GM18502 (cell line): ENCODE measurements around the gene PRODH.
"Not testable (repeated sequence)": the region's sequence is repeated elsewhere in the genome, so short reads cannot be mapped to it uniquely, and the experiment has no call there.

ENCODE experiments used
- ATAC-seq: cut with Tn5 transposase; IDR thresholded peaks from one replicate; pipeline ENCODE4 v1.9.1; 2021; ENCODE audit warnings: mild to moderate bottlenecking; ENCODE audit not compliant: unreplicated experiment, poor library complexity

PRODH gene

DNA sequence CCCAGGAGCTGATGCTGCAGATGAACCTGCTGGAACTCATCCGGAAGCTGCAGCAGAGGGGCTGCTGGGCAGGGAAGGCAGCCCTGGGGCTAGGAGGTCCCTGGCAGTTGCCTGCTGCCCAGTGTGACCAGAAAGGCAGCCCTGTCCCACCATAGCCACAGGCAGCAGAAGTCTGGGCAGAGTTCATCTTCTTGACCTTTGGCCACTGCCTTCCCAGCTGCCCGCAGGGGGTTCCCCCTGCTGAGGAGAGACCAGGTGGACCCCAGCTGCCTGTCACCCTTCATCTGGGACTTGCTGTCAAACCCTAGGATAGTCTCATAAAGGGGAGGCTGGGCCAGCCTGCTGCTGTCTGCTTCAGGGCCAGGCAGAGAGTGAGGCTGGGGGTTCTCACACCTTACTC is 24.6 kb downstream of the PRODH start:
- ATAC-seq: not testable (repeated sequence)

DNA sequence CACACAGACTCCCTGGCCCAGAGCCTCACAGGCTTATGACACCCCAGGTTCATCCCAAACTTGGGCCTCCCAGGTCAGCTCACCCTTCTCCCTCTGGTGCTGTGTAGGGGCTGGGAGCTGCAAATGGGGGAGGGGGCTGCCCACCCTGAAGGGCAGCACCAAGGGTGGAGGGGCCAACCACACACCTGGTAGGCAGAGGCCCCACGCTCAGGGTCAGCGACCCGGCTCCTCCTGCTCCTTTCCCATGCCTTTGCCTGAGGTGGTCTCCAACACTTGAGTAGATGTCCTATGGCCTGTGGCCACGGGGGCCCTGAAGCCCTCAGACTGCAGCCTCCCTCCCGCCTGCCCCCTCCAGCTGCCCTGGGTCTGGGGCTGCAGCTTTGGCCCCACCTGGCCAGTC is 26.5 kb downstream of the PRODH start:
- ATAC-seq: no peak

DNA sequence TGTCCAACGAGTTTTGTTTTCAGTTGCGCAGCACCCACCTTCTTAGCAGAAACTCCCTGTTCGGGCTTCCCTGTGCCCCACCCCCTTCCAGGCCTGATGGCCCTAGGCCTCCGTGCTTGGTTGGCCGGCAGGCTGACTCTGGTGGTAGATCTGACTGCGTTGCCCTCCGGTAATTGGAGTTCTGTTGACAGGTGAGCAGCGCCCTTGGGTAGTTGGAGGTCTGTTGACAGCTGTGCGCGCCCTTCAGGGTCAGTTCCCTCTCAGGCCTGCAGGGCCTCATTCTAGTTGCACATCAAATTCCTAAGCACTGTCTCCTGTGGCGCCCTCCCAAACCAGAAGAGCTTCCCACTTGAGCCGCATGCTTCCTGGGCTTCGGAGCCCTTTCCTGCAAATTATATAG is 29.2 kb downstream of the PRODH start:
- ATAC-seq: no peak

DNA sequence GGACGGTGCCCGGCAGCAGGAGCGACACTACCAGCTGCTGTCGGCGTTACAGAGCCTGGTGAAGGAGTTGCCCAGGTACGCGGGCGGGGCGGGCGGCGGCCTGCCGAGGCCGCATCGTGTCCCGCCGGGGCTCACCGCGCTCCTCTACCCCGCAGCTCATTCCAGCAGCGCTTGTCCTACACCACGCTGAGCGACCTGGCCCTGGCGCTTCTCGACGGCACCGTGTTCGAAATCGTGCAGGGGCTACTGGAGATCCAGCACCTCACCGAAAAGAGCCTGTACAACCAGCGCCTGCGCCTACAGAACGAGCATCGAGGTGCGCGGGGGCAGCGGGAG is 29.7 kb downstream of the PRODH start:
- peak; percentile 22 for ATAC-seq

DNA sequence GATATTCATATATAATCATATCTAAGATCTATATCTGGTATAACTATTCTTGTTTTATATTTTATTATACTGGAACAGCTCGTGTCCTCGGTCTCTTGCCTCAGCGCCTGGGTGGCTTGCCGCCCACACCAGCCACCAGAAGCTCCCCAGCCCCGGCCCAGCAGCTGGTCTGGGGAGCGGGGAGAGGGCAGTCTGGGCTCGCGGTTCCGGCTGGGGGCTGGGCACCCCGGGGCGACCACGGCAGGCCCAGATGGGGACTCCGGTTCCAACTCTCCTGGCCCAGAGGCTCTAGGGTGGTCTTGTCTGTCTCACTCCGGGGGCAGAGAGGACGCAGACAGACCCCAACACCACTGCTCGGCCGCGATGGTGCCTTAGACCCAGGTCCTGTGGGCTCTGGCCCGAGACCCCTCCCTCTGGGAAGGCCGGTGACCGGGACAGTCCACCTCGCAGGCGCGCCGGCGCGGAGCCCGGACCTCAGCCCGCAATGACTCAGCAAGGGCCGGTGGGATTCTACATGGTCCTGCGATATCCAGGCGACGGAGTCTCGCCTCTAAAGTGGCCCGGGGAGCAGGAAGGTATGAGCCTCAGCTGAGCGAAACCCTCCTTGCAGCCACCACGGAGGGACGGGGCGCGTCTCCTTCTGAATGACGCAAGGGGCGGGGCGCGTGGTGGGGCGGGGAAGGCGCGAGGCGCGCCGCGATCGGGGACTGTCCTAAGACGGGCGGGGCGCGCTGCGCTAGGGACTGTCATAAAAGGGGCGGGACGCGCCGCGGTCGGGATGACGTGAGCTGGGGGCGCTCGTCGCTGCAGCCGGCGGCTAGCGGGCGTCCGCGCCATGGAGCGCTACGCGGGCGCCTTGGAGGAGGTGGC is 30.3 kb downstream of the PRODH start, which contains the start of gene DGCR6:
Gene DGCR6 (plus strand): TSS at position 781 of the 870 bp plus-strand sequence. CDS start 55 bp downstream, at position 836.
- ATAC-seq: peak; percentile 95

DNA sequence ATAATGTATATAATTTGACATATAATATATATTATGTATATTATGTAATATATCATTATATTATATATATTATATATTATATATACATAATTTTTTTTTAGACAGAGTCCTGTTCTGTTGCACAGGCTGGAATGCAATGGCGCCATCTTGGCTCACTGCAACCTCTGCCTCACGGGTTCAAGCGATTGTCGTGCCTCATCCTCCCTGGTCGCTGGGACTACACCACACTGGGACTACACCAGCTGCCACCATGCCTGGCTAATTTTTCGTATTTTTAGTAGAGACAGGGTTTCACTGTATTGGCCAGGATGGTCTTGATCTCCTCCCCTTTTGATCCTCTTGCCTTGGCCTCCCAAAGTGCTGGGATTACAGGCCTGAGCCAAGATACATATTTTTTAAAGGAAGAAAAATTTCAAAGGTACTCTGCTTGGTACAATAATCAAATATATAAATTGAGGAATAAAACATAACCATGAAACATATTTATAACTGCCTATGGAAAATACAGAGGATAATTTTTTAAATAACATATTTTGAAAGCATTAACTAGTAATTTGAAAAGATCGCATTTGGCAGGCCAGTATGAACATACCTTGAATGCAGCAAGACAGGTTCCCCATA is 39.9 kb downstream of the PRODH start:
- ATAC-seq: not testable (repeated sequence)

DNA sequence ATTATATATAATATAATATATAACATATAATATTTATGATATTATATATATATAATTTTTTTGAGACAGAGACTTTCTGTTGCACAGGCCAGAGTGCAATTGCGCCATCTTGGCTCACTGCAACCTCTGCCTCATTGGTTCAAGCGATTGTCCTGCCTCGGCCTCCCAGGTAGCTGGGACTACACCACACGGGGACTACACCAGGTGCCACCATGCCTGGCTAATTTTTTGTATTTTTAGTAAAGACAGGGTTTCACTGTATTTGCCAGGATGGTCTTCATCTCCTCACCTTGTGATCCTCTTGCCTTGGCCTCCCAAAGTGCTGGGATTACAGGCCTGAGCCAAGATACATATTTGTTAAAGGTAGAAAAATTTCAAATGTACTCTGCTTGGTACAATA is 42.3 kb downstream of the PRODH start:
- not testable (repeated sequence) for ATAC-seq

DNA sequence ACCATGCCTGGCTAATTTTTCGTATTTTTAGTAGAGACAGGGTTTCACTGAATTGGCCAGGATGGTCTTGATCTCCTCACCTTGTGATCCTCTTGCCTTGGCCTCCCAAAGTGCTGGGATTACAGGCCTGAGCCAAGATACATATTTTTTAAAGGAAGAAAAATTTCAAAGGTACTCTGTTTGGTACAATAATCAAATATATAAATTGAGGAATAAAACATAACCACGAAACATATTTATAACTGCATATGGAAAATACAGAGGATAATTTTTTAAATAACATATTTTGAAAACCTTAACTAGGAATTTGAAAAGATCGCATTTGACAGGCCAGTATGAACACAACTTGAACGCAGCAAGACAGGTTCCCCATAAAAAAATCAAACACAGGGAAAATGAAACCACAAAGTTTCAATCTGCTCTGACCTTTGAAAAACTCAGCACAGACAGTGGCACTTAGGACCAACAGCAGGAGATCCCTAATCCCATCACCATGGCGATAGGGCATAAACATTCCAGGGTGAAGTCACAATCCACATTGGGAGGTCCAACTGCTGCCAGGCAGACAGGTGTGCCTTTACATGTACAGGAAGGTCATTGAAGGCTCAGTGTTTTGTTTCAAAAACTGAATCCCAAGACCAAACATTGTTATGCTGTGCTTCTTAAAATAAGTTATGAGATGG is 45.4 kb downstream of the PRODH start:
- ATAC-seq: not testable (repeated sequence)

DNA sequence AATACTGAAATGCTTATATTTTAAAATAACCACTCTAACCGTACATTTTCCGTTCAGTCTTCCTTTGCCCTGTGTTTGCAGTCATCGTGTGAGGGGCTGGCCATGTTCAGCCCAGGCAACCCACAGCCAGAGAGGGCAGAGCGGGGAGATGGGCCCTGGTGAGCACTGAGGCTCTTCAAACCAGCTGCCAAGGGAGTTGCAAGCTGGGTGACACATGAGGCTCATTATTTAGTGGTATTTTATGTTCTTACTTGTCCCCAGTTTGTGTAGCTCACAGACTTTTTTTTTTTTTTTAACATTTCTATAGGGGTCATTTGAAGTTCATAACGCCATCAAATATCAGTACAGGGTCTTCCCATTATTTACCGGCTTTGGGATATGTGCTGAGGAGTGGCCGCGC is 48.0 kb downstream of the PRODH start:
- no peak for ATAC-seq

DNA sequence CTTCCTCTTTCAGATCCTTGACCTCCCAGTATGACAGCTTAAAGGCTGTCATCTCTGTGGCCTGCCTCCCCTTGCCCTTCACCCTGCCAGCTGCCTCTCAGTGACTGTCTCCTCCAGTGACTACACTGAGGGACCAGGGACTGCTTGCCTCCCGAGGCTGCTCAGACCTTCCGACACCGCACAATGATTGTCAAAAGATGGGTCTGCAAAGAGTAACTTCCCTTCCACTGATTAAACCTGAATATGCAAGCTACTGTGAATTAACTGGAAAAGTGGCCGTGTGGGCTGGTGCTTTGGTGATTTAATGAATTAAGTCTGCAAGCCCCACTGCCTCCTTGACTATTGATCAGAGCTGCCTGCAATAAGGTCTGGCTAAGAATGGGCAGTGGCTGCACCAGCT is 51.6 kb downstream of the PRODH start:
- ATAC-seq: not testable (repeated sequence)

DNA sequence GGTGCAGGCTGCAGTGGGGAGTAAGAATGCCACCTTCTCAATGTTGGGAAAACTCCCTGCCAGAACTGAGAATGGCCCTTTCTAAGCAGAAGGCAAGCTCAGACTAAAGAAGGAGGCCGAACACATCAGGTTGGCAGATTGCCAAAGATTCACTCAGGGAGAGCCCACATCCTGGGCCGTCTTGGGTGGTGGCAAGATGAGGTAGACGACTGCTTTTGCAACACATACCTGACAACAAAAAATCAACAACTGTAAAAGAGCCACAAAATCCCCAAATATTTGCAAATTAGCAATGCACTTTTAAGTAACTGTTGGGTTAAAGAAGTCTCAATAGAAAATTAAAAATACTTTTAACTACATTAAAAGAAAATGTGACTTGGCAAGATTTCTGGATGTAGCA is 54.8 kb downstream of the PRODH start:
- ATAC-seq: not testable (repeated sequence)
